Mucosa of descending colon (tissue), 3 donors: Measurements from ENCODE around the gene ZNF618. TPM values are rescaled to one million over a fixed set of nuclear protein-coding genes. Genes with fewer than 3 reads are reported as not detected.
A peak's percentile ranks its signal among the peaks of the same experiment; 100 is the strongest.

Experiments
- ATAC-seq: fragments of 200-7000 bp; cut with Tn5 transposase; one replicate; pipeline ENCODE4 v1.9.1; 2020; ENCODE audit warnings: mild to moderate bottlenecking, moderate library complexity
- DNase-seq, 3 donors: peaks; one replicate each; pipeline ENCODE4 v3.0.0-alpha.2; 2020
- H3K36me3 ChIP-seq: fragments of 200-600 bp; one replicate; pipeline ENCODE4 v1.8.0; 2021; ENCODE audit warnings: low read depth, mild to moderate bottlenecking
- H3K4me1 ChIP-seq: fragments of 200-600 bp; one replicate; pipeline ENCODE4 v1.8.0; 2021; ENCODE audit warnings: low read depth, mild to moderate bottlenecking
- H3K4me3 ChIP-seq: fragments of 200-600 bp; one replicate; pipeline ENCODE4 v1.8.0; 2021; ENCODE audit warnings: mild to moderate bottlenecking
- H3K9me3 ChIP-seq: fragments of 200-600 bp; one replicate; pipeline ENCODE4 v1.8.0; 2021; ENCODE audit warnings: mild to moderate bottlenecking
- intact Hi-C, 2 donors: fragments of 100-400 bp; cut with DNase I in 1 of 2; cut with micrococcal nuclease in 1 of 2; formaldehyde crosslinking; loops; one replicate each; pipeline versions ENCODE4 v1.11.0 to v1.11.1; 2022; cut with DNase I, micrococcal nuclease
- long read RNA-seq, 2 donors: library from polyadenylated mRNA; unstranded; transcript quantifications; one replicate each; pipeline ENCODE4 v2.0.0, GENCODE V29; 2019 to 2021
- total RNA-seq, 3 donors: library from RNA; stranded (reverse); fragmentation: NEBNext Ultra II Directional in 2 of 3; extraction: Animal tissue kit (Norgen Biotek cat#: 25700) in 2 of 3; gene quantifications; one replicate each; pipeline versions ENCODE4 v1.2.1 to v1.2.4, GENCODE V29; 2021 to 2023
- TF ChIP-seq, protein P1 (sequence below): fragments of 200-600 bp; IDR thresholded peaks from one replicate; pipeline ENCODE4 v1.8.0; 2022; ENCODE audit warnings: antibody characterized with exemption, mild to moderate bottlenecking
- donor health status: DM: no; HTN: no; CAD: no; lungs with moderate emphysema.
- donor health status: DM: no; HTN: no; CAD: no.
- donor health status: DM: no; HTN: yes; CAD: no.

ZNF618 gene
- 1 to 10 TPM; 2.7 to 6.2 (median 3.7) TPM for total RNA-seq
- long read RNA-seq, donor 1, partial matches to known transcripts = 1 of 9 reads
- long read RNA-seq, donor 1, other reads (novel, unspliced or antisense) = 8 of 9 reads
- long read RNA-seq, donor 2, partial matches to known transcripts = 1 of 2 reads
- long read RNA-seq, donor 2, other reads (novel, unspliced or antisense) = 1 of 2 reads

GRCh38 chr9:113876151-113876992, at the start of gene ZNF618:
Gene ZNF618 (plus strand): TSS chr9:113876309. CDS start chr9:113876381, 72 bp downstream.
- intact Hi-C loops = no loop called here
- H3K4me3 ChIP-seq = peak within 1 kb of the TSS; percentile 48
- no peaks in the 10 kb centered on the region for H3K36me3 ChIP-seq
- TF ChIP-seq, protein P1, sequence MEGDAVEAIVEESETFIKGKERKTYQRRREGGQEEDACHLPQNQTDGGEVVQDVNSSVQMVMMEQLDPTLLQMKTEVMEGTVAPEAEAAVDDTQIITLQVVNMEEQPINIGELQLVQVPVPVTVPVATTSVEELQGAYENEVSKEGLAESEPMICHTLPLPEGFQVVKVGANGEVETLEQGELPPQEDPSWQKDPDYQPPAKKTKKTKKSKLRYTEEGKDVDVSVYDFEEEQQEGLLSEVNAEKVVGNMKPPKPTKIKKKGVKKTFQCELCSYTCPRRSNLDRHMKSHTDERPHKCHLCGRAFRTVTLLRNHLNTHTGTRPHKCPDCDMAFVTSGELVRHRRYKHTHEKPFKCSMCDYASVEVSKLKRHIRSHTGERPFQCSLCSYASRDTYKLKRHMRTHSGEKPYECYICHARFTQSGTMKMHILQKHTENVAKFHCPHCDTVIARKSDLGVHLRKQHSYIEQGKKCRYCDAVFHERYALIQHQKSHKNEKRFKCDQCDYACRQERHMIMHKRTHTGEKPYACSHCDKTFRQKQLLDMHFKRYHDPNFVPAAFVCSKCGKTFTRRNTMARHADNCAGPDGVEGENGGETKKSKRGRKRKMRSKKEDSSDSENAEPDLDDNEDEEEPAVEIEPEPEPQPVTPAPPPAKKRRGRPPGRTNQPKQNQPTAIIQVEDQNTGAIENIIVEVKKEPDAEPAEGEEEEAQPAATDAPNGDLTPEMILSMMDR = peak; percentile 12
- no peaks in the 10 kb centered on the region for H3K9me3 ChIP-seq
- ATAC-seq (peak; percentile 87), DNase-seq (peak; percentile 38 to 62 (median 47))
- peaks cover 9% of the 10 kb centered on the region for H3K4me1 ChIP-seq

DNA sequence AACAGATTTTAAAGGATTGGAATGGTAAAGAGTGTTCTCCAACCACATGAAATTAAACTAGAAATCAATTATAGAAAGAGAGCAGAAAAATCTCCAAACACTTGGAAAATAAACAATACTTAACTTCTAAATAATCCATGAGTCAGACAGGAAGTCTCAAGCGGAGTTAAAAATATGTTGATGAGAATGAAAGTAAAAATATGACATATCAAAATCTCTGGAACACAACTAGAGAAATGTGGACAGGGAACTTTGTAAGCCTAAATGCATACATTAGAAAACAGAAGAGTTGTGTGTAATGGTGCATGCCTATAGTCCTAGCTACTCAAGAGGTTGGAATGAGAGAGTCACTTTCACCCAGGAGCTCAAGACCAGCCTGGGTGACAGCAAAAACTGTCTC, 47.9 kb upstream of the ZNF618 start:
- no peak overlapping the region for H3K4me3 ChIP-seq

DNA sequence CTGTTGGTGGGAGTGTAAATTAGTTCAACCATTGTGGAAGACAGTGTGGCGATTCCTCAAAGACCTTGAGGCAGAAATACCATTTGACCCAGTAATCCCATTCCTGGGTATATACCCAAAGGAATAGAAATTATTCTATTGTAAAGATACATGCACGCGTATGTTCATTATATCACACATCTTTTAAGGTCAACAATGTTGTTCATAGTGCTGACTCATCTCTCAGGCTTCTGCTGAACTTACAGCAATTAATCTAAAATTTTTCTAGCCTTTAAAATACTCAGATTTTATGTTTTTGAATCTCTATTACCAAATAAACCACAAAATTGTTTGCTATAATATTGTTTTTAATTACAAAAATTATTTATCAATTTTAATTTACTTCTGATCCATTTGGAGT, 38.8 kb upstream of the ZNF618 start:
- intact Hi-C loops = no loop called here
- no peak for ATAC-seq
- H3K36me3 ChIP-seq = no peaks in the 10 kb centered on the region
- TF ChIP-seq, protein P1 = no peak
- H3K9me3 ChIP-seq = no peaks in the 10 kb centered on the region
- no peaks in the 10 kb centered on the region for H3K4me1 ChIP-seq
- no peak for DNase-seq
- H3K4me3 ChIP-seq = no peak overlapping the region

More for the DNA sequence above, 47.9 kb upstream of the ZNF618 start:
- Histone ChIP-seq H3K36me3 (no peaks in the 10 kb centered on the region), H3K9me3 (peaks cover 6% of the 10 kb centered on the region), H3K4me1 (no peaks in the 10 kb centered on the region)
- DNase-seq (no peak), ATAC-seq (no peak)
- TF ChIP-seq, protein P1 = no peak
- intact Hi-C loops = no loop called here

- DNase-seq = no peak
- no peaks in the 10 kb centered on the region for H3K4me1 ChIP-seq
- ATAC-seq = no peak
- no peak overlapping the region for H3K4me3 ChIP-seq
- no peaks in the 10 kb centered on the region for H3K9me3 ChIP-seq
- H3K36me3 ChIP-seq = no peaks in the 10 kb centered on the region
- intact Hi-C loops = no loop called here
- TF ChIP-seq, protein P1 = no peak
Measured at GRCh38 chr9:113842086-113842485, 34.0 kb upstream of the ZNF618 start.

DNA sequence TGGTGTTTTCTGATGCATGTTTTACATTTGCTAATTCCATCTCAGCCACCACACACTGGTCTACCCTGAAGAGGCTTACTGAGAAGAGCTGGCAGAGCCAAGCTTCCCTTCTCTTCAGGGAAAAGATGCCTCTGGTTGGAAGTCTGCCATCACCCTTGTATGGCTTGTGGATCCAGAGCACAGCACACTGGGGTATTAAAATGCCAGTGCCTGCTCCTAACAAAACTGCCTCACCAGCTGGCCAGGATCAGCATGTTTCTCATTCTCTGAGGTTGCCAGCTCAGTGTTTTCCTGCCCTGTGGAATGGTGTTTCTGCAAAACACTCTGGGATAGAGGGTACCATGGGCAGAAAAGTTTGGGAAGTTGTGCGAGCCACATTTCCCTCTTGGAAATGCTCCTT, 31.6 kb upstream of the ZNF618 start:
- ATAC-seq (no peak), DNase-seq (no peak)
- no peak overlapping the region for H3K4me3 ChIP-seq
- TF ChIP-seq, protein P1 = no peak
- H3K36me3 ChIP-seq = no peaks in the 10 kb centered on the region
- H3K4me1 ChIP-seq = no peaks in the 10 kb centered on the region
- intact Hi-C loops = no loop called here
- no peaks in the 10 kb centered on the region for H3K9me3 ChIP-seq
